ENCODE data around the gene SMYD3. TPM values are rescaled to one million over a fixed set of nuclear protein-coding genes. Genes with fewer than 3 reads are reported as not detected.

SMYD3 gene
- total and polyA plus RNA-seq, 2 of the 4 experiments (the other 2 are of a cell fraction) = 26.5 to 37.6 TPM

DNA sequence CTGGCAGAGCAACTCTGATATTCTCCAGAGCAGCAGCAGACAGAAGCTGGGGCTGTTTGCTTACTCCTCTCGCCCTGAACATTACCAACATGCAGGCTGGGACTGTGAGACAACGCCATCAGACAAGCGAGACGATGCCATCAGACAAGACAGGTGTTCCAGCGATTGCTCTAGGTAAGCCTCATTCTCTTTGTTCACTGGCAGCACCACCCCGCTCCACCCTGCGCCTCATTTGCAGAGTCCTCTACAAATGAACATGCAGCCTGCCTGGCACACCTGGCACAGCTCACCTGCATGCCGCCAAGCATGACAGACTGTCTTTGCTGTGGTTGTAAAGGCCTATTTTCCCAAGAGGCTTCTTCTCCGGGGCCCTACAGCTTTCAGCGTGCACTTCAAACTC is 346.2 kb downstream of the SMYD3 start:
- intact Hi-C loops (cut with micrococcal nuclease) (no loop called here), dilution Hi-C loops (cut with HindIII; ENCODE audit: low sequenced_read_pairs, unreplicated experiment) (no loop called here), in situ Hi-C loops (cut with MboI; ENCODE audit: low sequenced_read_pairs) (no loop called here)
- no peak for ATAC-seq (ENCODE audit: low read depth)
- Histone ChIP-seq H3K9ac (ENCODE audit: low read depth, low read length) (no peak overlapping the region), H3K9me3 (ENCODE audit: control insufficient read depth, insufficient read depth, low read length) (no peaks in the 10 kb centered on the region), H4K5ac (ENCODE audit: low read depth, low read length) (no peak overlapping the region), H4K91ac (ENCODE audit: insufficient read depth, low read depth, low read length) (no peak overlapping the region), H3K56ac (ENCODE audit: extremely low read depth, insufficient read depth, low read length) (no peak overlapping the region), H2BK20ac (ENCODE audit: low read depth, low read length) (peak overlapping the region; percentile 51; the same call in 1 of the 2 replicates), H3K18ac (ENCODE audit: low read depth, low read length) (no peak overlapping the region), H4K8ac (ENCODE audit: low read depth in 2 of 2, low read length in 2 of 2) (peak overlapping the region in 1 of 2 experiments; percentile 31; a peak in 1 of 4 replicates), H3K4me2 (ENCODE audit: low read depth, low read length) (no peak overlapping the region), H3K79me1 (ENCODE audit: low read depth in 1 of 2, low read length in 2 of 2) (no peaks in the 10 kb centered on the region), H3K36me3 (ENCODE audit: control insufficient read depth, insufficient read depth, low read length) (no peaks in the 10 kb centered on the region), H3K27me3 (ENCODE audit: control insufficient read depth, insufficient read depth, low read length) (no peaks in the 10 kb centered on the region), H3K4me3 (ENCODE audit: insufficient read depth, low read depth, low read length) (no peak overlapping the region), H2BK120ac (ENCODE audit: low read depth, low read length) (peak overlapping the region; percentile 66; the same call in 1 of the 2 replicates), H2AFZ (replicated peaks; ENCODE audit: low read length, poor library complexity) (peak overlapping the region; percentile 44), H2AK9ac (replicated peaks; ENCODE audit: low read depth, low read length, poor library complexity) (peak overlapping the region; percentile 23), H3K23ac (ENCODE audit: low read depth, low read length) (peak overlapping the region; percentile 24; the same call in 1 of the 2 replicates), H3K4me1 (ENCODE audit: control insufficient read depth, insufficient read depth, low read length) (peaks cover 5% of the 10 kb centered on the region), H3K4ac (ENCODE audit: low read depth, low read length) (peak overlapping the region; percentile 67; the same call in 1 of the 2 replicates), H2BK5ac (ENCODE audit: low read depth, low read length, poor library complexity, severe bottlenecking) (peak overlapping the region; percentile 7), H2BK15ac (ENCODE audit: low read depth, low read length) (peak overlapping the region; percentile 74; the same call in 1 of the 3 replicates), H3K27ac (ENCODE audit: insufficient read depth, low read length) (no peak overlapping the region), H4K20me1 (ENCODE audit: insufficient read depth, low read length) (no peaks in the 10 kb centered on the region), H3K14ac (replicated peaks; ENCODE audit: low read depth, low read length) (peak overlapping the region; percentile 70; the same call in 1 of the 2 replicates), H2AK5ac (ENCODE audit: low read depth, low read length) (peak overlapping the region; percentile 36; the same call in 1 of the 2 replicates), H3K9me1 (ENCODE audit: insufficient read depth, low read length) (peaks cover 6% of the 10 kb centered on the region; the same call in 1 of the 2 replicates)
- no peak for TF ChIP-seq MXI1 (IDR thresholded peaks at IDR 0.05; ENCODE audit: borderline replicate concordance, low read depth, low read length)
- TF ChIP-seq RFX5 (IDR thresholded peaks at IDR 0.05; ENCODE audit: low read depth, low read length) = no peak
- no peak for TF ChIP-seq MAFK (IDR thresholded peaks at IDR 0.05; ENCODE audit: low read depth, low read length)
- TF ChIP-seq, protein P1, sequence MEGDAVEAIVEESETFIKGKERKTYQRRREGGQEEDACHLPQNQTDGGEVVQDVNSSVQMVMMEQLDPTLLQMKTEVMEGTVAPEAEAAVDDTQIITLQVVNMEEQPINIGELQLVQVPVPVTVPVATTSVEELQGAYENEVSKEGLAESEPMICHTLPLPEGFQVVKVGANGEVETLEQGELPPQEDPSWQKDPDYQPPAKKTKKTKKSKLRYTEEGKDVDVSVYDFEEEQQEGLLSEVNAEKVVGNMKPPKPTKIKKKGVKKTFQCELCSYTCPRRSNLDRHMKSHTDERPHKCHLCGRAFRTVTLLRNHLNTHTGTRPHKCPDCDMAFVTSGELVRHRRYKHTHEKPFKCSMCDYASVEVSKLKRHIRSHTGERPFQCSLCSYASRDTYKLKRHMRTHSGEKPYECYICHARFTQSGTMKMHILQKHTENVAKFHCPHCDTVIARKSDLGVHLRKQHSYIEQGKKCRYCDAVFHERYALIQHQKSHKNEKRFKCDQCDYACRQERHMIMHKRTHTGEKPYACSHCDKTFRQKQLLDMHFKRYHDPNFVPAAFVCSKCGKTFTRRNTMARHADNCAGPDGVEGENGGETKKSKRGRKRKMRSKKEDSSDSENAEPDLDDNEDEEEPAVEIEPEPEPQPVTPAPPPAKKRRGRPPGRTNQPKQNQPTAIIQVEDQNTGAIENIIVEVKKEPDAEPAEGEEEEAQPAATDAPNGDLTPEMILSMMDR (conservative IDR thresholded peaks at IDR 0.05; ENCODE audit: low read depth, low read length) = no peak
- no peak for TF ChIP-seq BHLHE40 (IDR thresholded peaks at IDR 0.05; ENCODE audit: low read depth, low read length)
- no peak for TF ChIP-seq RAD21 (IDR thresholded peaks at IDR 0.05; ENCODE audit: low read length)
- no peak for TF ChIP-seq USF2 (IDR thresholded peaks at IDR 0.05; ENCODE audit: low read depth, low read length)
- no peak for TF ChIP-seq MAZ (IDR thresholded peaks at IDR 0.05; ENCODE audit: borderline replicate concordance, low read depth, low read length)
- TF ChIP-seq POLR2A (IDR thresholded peaks at IDR 0.05; ENCODE audit: low read depth, low read length) = no peak
- TF ChIP-seq NFE2L2 (IDR thresholded peaks at IDR 0.05; ENCODE audit: low read depth, low read length) = no peak
- no peak for TF ChIP-seq RCOR1 (IDR thresholded peaks at IDR 0.05; ENCODE audit: insufficient replicate concordance, low read length)
- no peak for TF ChIP-seq CEBPB (IDR thresholded peaks at IDR 0.05; ENCODE audit: low read depth, low read length)
- TF ChIP-seq CHD1 (IDR thresholded peaks at IDR 0.05; ENCODE audit: low read depth, low read length) = no peak
- no peak for TF ChIP-seq ELK1 (IDR thresholded peaks at IDR 0.05; ENCODE audit: borderline replicate concordance, low read depth, low read length)
- no peak for TF ChIP-seq SMC3 (IDR thresholded peaks at IDR 0.05; ENCODE audit: low read depth, low read length)
- no peak for TF ChIP-seq FOS (IDR thresholded peaks at IDR 0.05; ENCODE audit: low read depth, low read length)
- ChIA-PET CTCF (interaction anchor here (0.6 to 1.0 kb wide), 2 partner anchors 54 to 167 kb away, joined by 3 read pairs; no protein-coding TSS in a partner anchor), POLR2A (ENCODE audit: unreplicated experiment) (no interaction called here)
- no peak for DNase-seq
- BruUV-seq (replicated peaks) = no TSS peak
- 97% methylated on average over 6 of the region's 10 CpGs; no CpG with 5 or more reads in 1 of the 2 experiments for WGBS, 2 experiments (ENCODE audit: extremely low coverage in 2 of 2, insufficient read length in 1 of 2)
